Measurements from ENCODE around the gene MATN1. TPM values are rescaled to one million over a fixed set of nuclear protein-coding genes. Genes with fewer than 3 reads are reported as not detected.

The MATN1 gene
- polyA plus RNA-seq, 1 donor from 2014 or later = 0.22 TPM

DNA sequence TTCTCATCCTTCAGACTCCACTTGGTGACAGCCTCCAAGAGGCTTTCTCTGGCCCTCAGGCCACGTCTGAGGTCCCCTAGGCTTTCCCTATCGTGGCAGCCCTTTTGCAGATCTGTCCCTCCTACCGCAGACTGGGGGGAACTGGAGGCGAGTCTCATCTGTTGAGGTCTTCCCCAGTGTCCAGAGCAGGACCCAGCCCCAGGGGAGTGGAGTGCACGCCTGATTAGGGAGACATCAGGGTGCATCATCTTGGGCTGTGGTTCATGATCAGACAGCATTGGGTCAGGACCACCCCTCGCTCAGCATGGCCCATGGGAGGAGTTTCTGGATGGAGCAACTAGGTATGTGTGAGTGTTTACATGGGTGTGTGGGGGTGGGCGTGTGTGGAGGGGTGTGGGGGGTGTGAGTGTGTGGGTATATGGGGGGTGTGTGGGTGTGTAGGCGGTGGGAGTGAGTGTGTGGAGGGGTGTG is 8.5 kb upstream of the MATN1 start (continued):
- TF ChIP-seq, protein P1, sequence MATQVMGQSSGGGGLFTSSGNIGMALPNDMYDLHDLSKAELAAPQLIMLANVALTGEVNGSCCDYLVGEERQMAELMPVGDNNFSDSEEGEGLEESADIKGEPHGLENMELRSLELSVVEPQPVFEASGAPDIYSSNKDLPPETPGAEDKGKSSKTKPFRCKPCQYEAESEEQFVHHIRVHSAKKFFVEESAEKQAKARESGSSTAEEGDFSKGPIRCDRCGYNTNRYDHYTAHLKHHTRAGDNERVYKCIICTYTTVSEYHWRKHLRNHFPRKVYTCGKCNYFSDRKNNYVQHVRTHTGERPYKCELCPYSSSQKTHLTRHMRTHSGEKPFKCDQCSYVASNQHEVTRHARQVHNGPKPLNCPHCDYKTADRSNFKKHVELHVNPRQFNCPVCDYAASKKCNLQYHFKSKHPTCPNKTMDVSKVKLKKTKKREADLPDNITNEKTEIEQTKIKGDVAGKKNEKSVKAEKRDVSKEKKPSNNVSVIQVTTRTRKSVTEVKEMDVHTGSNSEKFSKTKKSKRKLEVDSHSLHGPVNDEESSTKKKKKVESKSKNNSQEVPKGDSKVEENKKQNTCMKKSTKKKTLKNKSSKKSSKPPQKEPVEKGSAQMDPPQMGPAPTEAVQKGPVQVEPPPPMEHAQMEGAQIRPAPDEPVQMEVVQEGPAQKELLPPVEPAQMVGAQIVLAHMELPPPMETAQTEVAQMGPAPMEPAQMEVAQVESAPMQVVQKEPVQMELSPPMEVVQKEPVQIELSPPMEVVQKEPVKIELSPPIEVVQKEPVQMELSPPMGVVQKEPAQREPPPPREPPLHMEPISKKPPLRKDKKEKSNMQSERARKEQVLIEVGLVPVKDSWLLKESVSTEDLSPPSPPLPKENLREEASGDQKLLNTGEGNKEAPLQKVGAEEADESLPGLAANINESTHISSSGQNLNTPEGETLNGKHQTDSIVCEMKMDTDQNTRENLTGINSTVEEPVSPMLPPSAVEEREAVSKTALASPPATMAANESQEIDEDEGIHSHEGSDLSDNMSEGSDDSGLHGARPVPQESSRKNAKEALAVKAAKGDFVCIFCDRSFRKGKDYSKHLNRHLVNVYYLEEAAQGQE (IDR thresholded peaks at IDR 0.05; ENCODE audit: borderline replicate concordance) = no peak
- no peak for TF ChIP-seq EZH2 (IDR thresholded peaks at IDR 0.05; ENCODE audit: borderline replicate concordance, insufficient read depth, low read length, poor library complexity, severe bottlenecking)

DNA sequence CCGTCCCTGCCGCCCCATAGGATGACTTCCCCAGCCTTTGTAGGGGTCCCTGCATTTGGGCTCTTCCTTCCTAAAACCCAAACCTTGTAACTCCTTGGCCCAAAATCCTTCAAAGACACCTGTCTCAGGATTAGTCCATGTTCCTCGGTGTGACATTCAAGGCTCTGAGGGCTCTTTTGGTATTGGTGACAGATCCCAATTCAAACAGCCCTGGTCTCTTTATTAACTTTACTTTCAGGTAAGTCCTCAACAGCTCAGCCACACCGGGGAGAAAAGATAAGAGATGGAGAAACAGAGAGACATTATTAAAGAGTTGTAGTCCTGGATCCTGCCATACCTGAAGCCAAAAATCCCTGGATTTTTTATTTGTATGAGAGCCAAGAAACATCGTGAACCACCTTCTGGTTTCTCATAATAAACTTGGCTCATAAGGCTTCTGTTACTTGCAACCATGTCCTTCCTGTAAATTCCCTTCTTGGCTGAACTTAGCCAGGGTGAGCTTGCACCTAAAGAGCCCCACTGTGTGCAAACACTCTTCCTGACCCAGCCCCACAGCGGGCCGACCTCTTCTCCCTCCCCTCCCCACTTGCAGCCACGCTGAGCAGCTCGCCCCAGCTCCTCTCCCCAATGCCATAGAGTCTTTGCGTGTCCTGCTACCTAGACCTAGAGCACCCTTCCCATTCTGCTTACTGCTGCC is 7.9 kb upstream of the MATN1 start:
- no peak overlapping the region for H3K9ac ChIP-seq (ENCODE audit: low read length)
- no peak overlapping the region for H3K27ac ChIP-seq (ENCODE audit: low read length)
- H3K4me3 ChIP-seq (ENCODE audit: low read length) = no peak overlapping the region
- H2AFZ ChIP-seq (ENCODE audit: low read depth, low read length) = no peak overlapping the region
- no peaks in the 10 kb centered on the region for H3K79me2 ChIP-seq (replicated peaks; ENCODE audit: insufficient read depth, low read length)
- no peak overlapping the region for H3K4me2 ChIP-seq (ENCODE audit: low read length)
- no peaks in the 10 kb centered on the region for H3K9me3 ChIP-seq (ENCODE audit: low read length)
- no peaks in the 10 kb centered on the region for H3F3A ChIP-seq (ENCODE audit: insufficient read depth, low read length, poor library complexity, severe bottlenecking)
- no peaks in the 10 kb centered on the region for H3K9me2 ChIP-seq (ENCODE audit: insufficient read depth, low read length)
- H3K27me3 ChIP-seq (ENCODE audit: insufficient read depth, low read depth, low read length) = no peaks in the 10 kb centered on the region
- TF ChIP-seq, protein P1 (IDR thresholded peaks at IDR 0.05; ENCODE audit: borderline replicate concordance) = no peak
- TF ChIP-seq MXI1 (conservative IDR thresholded peaks at IDR 0.05; ENCODE audit: poor library complexity, severe bottlenecking) (no peak), SMC3 (conservative IDR thresholded peaks at IDR 0.05; ENCODE audit: poor library complexity) (no peak), POLR2AphosphoS5 (IDR thresholded peaks at IDR 0.05) (no peak), RAD21 (conservative IDR thresholded peaks at IDR 0.05) (no peak), TAF1 (IDR thresholded peaks at IDR 0.05; ENCODE audit: low read depth) (no peak), EP300 (conservative IDR thresholded peaks at IDR 0.05; ENCODE audit: poor library complexity, severe bottlenecking) (no peak), EZH2 (IDR thresholded peaks at IDR 0.05; ENCODE audit: borderline replicate concordance, insufficient read depth, low read length, poor library complexity, severe bottlenecking) (no peak)
- TF ChIP-seq, protein P2, sequence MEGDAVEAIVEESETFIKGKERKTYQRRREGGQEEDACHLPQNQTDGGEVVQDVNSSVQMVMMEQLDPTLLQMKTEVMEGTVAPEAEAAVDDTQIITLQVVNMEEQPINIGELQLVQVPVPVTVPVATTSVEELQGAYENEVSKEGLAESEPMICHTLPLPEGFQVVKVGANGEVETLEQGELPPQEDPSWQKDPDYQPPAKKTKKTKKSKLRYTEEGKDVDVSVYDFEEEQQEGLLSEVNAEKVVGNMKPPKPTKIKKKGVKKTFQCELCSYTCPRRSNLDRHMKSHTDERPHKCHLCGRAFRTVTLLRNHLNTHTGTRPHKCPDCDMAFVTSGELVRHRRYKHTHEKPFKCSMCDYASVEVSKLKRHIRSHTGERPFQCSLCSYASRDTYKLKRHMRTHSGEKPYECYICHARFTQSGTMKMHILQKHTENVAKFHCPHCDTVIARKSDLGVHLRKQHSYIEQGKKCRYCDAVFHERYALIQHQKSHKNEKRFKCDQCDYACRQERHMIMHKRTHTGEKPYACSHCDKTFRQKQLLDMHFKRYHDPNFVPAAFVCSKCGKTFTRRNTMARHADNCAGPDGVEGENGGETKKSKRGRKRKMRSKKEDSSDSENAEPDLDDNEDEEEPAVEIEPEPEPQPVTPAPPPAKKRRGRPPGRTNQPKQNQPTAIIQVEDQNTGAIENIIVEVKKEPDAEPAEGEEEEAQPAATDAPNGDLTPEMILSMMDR (IDR thresholded peaks at IDR 0.05; ENCODE audit: poor library complexity, severe bottlenecking) = no peak
- no peaks in the 10 kb centered on the region for H3K36me3 ChIP-seq (ENCODE audit: insufficient read depth, low read length)
- H4K20me1 ChIP-seq (ENCODE audit: insufficient read depth) = no peaks in the 10 kb centered on the region

Measured in neural cell (in vitro differentiated cells).